H1 (cell line): ENCODE measurements around the gene NIM1K. TPM values are rescaled to one million over a fixed set of nuclear protein-coding genes. Genes with fewer than 3 reads are reported as not detected.

Experiments used
- CTCF ChIA-PET: fragments of 300-600 bp; sonication (Branson Sonifier 250); formaldehyde crosslinking; loops from one replicate; lab custom pipeline; 2021; ENCODE audit not compliant: partially characterized antibody; lab: Charles Lee
- POLR2A ChIA-PET: fragments of 300-600 bp; sonication (Branson Sonifier 250); formaldehyde crosslinking; loops from one replicate; lab custom pipeline; 2021; ENCODE audit warnings: inconsistent platforms; ENCODE audit not compliant: partially characterized antibody; lab: Charles Lee
- DNase-seq, 2 experiments: peaks; one replicate each; pipeline versions ENCODE4 v3.0.0 to v3.0.0-alpha.2; 2010 to 2022; ENCODE audit warnings: low spot score in 2 of 2, low read depth in 1 of 2, mixed read lengths in 1 of 2
- FAIRE-seq: peaks from 2 replicates; lab custom pipeline; 2011; peaks lifted over from hg19 to GRCh38; lab: Jason Lieb, UNC
- H2AFZ ChIP-seq: 2 replicates; pipeline ENCODE4 v1.8.1; 2012; ENCODE audit warnings: low read length, inconsistent platforms
- H2AK5ac ChIP-seq: 2 replicates; pipeline ENCODE4 v1.6.1; 2013; ENCODE audit warnings: low read depth, low read length
- H2BK120ac ChIP-seq: replicated peaks from 2 replicates; pipeline ENCODE3; 2013; ENCODE audit warnings: low read depth, low read length, inconsistent platforms
- H2BK12ac ChIP-seq: 2 replicates; pipeline ENCODE4 v1.6.1; 2013; ENCODE audit warnings: low read depth, low read length
- H2BK15ac ChIP-seq: 2 replicates; pipeline ENCODE4 v1.6.1; 2013; ENCODE audit warnings: low read length
- H2BK20ac ChIP-seq: 2 replicates; pipeline ENCODE4 v1.6.1; 2013; ENCODE audit warnings: low read length
- H2BK5ac ChIP-seq: 2 replicates; pipeline ENCODE4 v1.6.1; 2013; ENCODE audit warnings: low read depth, low read length
- H3K14ac ChIP-seq: 2 replicates; pipeline ENCODE4 v1.6.1; 2013; ENCODE audit warnings: inconsistent platforms; ENCODE audit not compliant: insufficient read length
- H3K18ac ChIP-seq: 2 replicates; pipeline ENCODE4 v1.6.1; 2013; ENCODE audit warnings: low read length; ENCODE audit errors: extremely low read depth
- H3K23ac ChIP-seq: 2 replicates; pipeline ENCODE4 v1.6.1; 2013; ENCODE audit warnings: inconsistent platforms; ENCODE audit not compliant: insufficient read length
- H3K23me2 ChIP-seq: 2 replicates; pipeline ENCODE4 v1.6.1; 2013; ENCODE audit warnings: low read depth, low read length
- H3K27ac ChIP-seq: 2 replicates; pipeline ENCODE4 v1.6.1; 2011; ENCODE audit warnings: low read depth, low read length, inconsistent platforms
- H3K27me3 ChIP-seq, 4 experiments: replicated peaks in 1 of 4; 1 replicate in 1 of 4; 2 replicates in 3 of 4; pipeline versions ENCODE4 v1.6.1 to v1.8.1; 2011 to 2013; ENCODE audit warnings: low read length in 3 of 4, mild to moderate bottlenecking in 3 of 4, inconsistent platforms in 2 of 4, mixed read lengths in 2 of 4, moderate library complexity in 1 of 4; ENCODE audit not compliant: control insufficient read depth in 3 of 4, insufficient read depth in 3 of 4; ENCODE audit errors: extremely low read depth in 1 of 4
- H3K36me3 ChIP-seq, 4 experiments: 2 replicates each; pipeline versions ENCODE4 v1.6.1 to v1.8.1; 2011 to 2013; ENCODE audit warnings: mild to moderate bottlenecking in 4 of 4, low read length in 3 of 4, moderate library complexity in 2 of 4, control low read depth in 1 of 4, inconsistent platforms in 1 of 4; ENCODE audit not compliant: insufficient read depth in 4 of 4, control insufficient read depth in 2 of 4
- H3K4ac ChIP-seq: replicated peaks from 2 replicates; pipeline ENCODE3; 2013; ENCODE audit warnings: low read length, low read depth, mixed read lengths, inconsistent platforms; ENCODE audit not compliant: insufficient read length
- H3K4me1 ChIP-seq, 4 experiments: replicated peaks in 1 of 4; 1 replicate in 1 of 4; 2 replicates in 3 of 4; pipeline versions ENCODE4 v1.6.1 to v1.8.1; 2011 to 2013; ENCODE audit warnings: low read length in 3 of 4, inconsistent platforms in 2 of 4, mixed read lengths in 1 of 4; ENCODE audit not compliant: insufficient read depth in 4 of 4, control insufficient read depth in 3 of 4
- H3K4me2 ChIP-seq, 2 experiments: 2 replicates each; pipeline versions ENCODE4 v1.6.1 to v1.8.1; 2011 to 2013; ENCODE audit warnings: low read depth in 2 of 2, low read length in 2 of 2, control low read depth in 1 of 2, inconsistent platforms in 1 of 2, mild to moderate bottlenecking in 1 of 2; ENCODE audit not compliant: insufficient read depth in 1 of 2
- H3K4me3 ChIP-seq, 4 experiments: fragments of 200-600, 300-600 bp in 1 of 4; sonication (generic), shearing (Covaris generic), sonication (Bioruptor Twin) in 1 of 4; 2 replicates each; pipeline versions ENCODE4 v1.5.1 to v1.8.1; 2011 to 2016; ENCODE audit warnings: low read length in 4 of 4, low read depth in 3 of 4, control low read depth in 2 of 4, inconsistent platforms in 2 of 4, mild to moderate bottlenecking in 2 of 4, mixed read lengths in 1 of 4, moderate library complexity in 1 of 4; ENCODE audit not compliant: insufficient read depth in 2 of 4; ENCODE audit errors: extremely low read depth in 1 of 4
- H3K56ac ChIP-seq: replicated peaks from 2 replicates; pipeline ENCODE3; 2013; ENCODE audit warnings: low read depth, mild to moderate bottlenecking, mixed read lengths, low read length, inconsistent platforms; ENCODE audit not compliant: insufficient read length
- H3K79me1 ChIP-seq: 2 replicates; pipeline ENCODE4 v1.6.1; 2013; ENCODE audit warnings: low read depth, low read length, control low read depth
- H3K79me2 ChIP-seq, 2 experiments: 2 replicates each; pipeline versions ENCODE4 v1.6.1 to v1.8.1; 2012 to 2013; ENCODE audit warnings: low read length in 2 of 2, mild to moderate bottlenecking in 2 of 2, inconsistent platforms in 1 of 2; ENCODE audit not compliant: insufficient read depth in 2 of 2, control insufficient read depth in 1 of 2
- H3K9ac ChIP-seq, 4 experiments: replicated peaks in 1 of 4; 1 replicate in 1 of 4; 2 replicates in 3 of 4; pipeline versions ENCODE4 v1.6.1 to v1.8.1; 2011 to 2013; ENCODE audit warnings: low read depth in 3 of 4, low read length in 3 of 4, control low read depth in 2 of 4, mild to moderate bottlenecking in 2 of 4, moderate library complexity in 2 of 4, inconsistent platforms in 1 of 4; ENCODE audit errors: extremely low read depth in 1 of 4
- H3K9me3 ChIP-seq, 2 experiments: 2 replicates each; pipeline versions ENCODE4 v1.6.1 to v1.8.1; 2012 to 2013; ENCODE audit warnings: mild to moderate bottlenecking in 2 of 2, moderate library complexity in 2 of 2, control low read depth in 1 of 2, inconsistent platforms in 1 of 2, low read depth in 1 of 2, low read length in 1 of 2, mixed read lengths in 1 of 2; ENCODE audit not compliant: insufficient read depth in 2 of 2
- H4K20me1 ChIP-seq, 2 experiments: replicated peaks in 1 of 2; 2 replicates each; pipeline versions ENCODE3 to v1.8.1; 2011 to 2013; ENCODE audit warnings: inconsistent platforms in 2 of 2, low read length in 2 of 2, mild to moderate bottlenecking in 1 of 2; ENCODE audit not compliant: insufficient read depth in 2 of 2, control insufficient read depth in 1 of 2
- H4K5ac ChIP-seq: 2 replicates; pipeline ENCODE4 v1.6.1; 2013; ENCODE audit warnings: low read length, low read depth, mixed read lengths, inconsistent platforms; ENCODE audit not compliant: insufficient read length
- H4K8ac ChIP-seq: 2 replicates; pipeline ENCODE4 v1.8.0; 2013; ENCODE audit warnings: mild to moderate bottlenecking, moderate library complexity, low read length, inconsistent platforms; ENCODE audit not compliant: insufficient read depth; ENCODE audit errors: extremely low read depth
- H4K91ac ChIP-seq: replicated peaks from 2 replicates; pipeline ENCODE3; 2013; ENCODE audit warnings: low read length, mixed read lengths, inconsistent platforms; ENCODE audit not compliant: insufficient read length
- CHD1 ChIP-seq: IDR thresholded peaks from 2 replicates; pipeline ENCODE4 v1.6.1; 2012; ENCODE audit warnings: low read depth, low read length, improper control_type of control experiment
- CHD2 ChIP-seq: IDR thresholded peaks from 2 replicates; pipeline ENCODE4 v1.6.1; 2012; ENCODE audit warnings: low read length, improper control_type of control experiment
- GTF2F1 ChIP-seq: IDR thresholded peaks from 2 replicates; pipeline ENCODE4 v1.6.1; 2012; ENCODE audit warnings: low read depth, low read length, improper control_type of control experiment, borderline replicate concordance
- JUN ChIP-seq: IDR thresholded peaks from 2 replicates; pipeline ENCODE4 v1.6.1; 2011; ENCODE audit warnings: low read depth, mild to moderate bottlenecking, improper control_type of control experiment, low read length
- MAFK ChIP-seq: IDR thresholded peaks from 2 replicates; pipeline ENCODE4 v1.6.1; 2012; ENCODE audit warnings: low read depth, mild to moderate bottlenecking, improper control_type of control experiment, low read length
- POLR2AphosphoS5 ChIP-seq: IDR thresholded peaks from 2 replicates; pipeline ENCODE4 v1.6.1; 2011; ENCODE audit warnings: low read depth, low read length
- RXRA ChIP-seq: IDR thresholded peaks from 2 replicates; pipeline ENCODE4 v1.6.1; 2011; ENCODE audit warnings: low read depth, mild to moderate bottlenecking, low read length, moderate library complexity; ENCODE audit not compliant: insufficient read depth
- SIX5 ChIP-seq: IDR thresholded peaks from 2 replicates; pipeline ENCODE4 v1.6.1; 2011; ENCODE audit warnings: mild to moderate bottlenecking, low read depth, low read length
- SP2 ChIP-seq: IDR thresholded peaks from 2 replicates; pipeline ENCODE4 v1.6.1; 2012; ENCODE audit warnings: mild to moderate bottlenecking, low read length, inconsistent platforms
- USF2 ChIP-seq: IDR thresholded peaks from 2 replicates; pipeline ENCODE4 v1.6.1; 2011; ENCODE audit warnings: low read length, improper control_type of control experiment
- WGBS, 2 experiments: shearing (Covaris generic) in 1 of 2; methylation state at CpG; one replicate each; pipeline versions ENCODE4 v1.1.6 to v1.1.7; 2013 to 2015; ENCODE audit warnings: low lambda C conversion rate in 2 of 2, mixed read lengths in 2 of 2, inconsistent platforms in 1 of 2, low coverage in 1 of 2, missing lambda C conversion rate in 1 of 2; ENCODE audit not compliant: insufficient replicate concordance in 2 of 2, insufficient coverage in 1 of 2, insufficient read length in 1 of 2; ENCODE audit errors: extremely low coverage in 1 of 2, missing lambda C conversion rate in 1 of 2; 5-methylcytosine and 5-hydroxymethylcytosine counted together
- polyA plus RNA-seq, 7 experiments: library from polyadenylated mRNA; depleted of rRNA in 3 of 7; stranded (reverse) in 5 of 7; unstranded in 2 of 7; fragments of >200 nt in 5 of 7; fragments of 200-250 nt in 2 of 7; gene quantifications; 1 replicate in 5 of 7; 2 replicates in 1 of 7; 4 replicates in 1 of 7; pipeline versions ENCODE4 v1.2.1 to v1.2.3, GENCODE V29; 2011 to 2013; ENCODE audit warnings: missing spikeins in 2 of 7, mixed read lengths in 2 of 7
- total RNA-seq: library from RNA; stranded (reverse); fragmentation: NEBNext Ultra II Directional; extraction: Animal tissue kit (Norgen Biotek cat#: 25700); gene quantifications from 2 replicates; pipeline ENCODE4 v1.2.1, GENCODE V29; 2021

The NIM1K gene
- total and polyA plus RNA-seq, 2 of the 8 experiments (the other 6 are each of a cell fraction or from before 2014, with no cell fraction given), result not detected

GRCh38 chr5:43316421-43316820 lies 124.4 kb downstream of the NIM1K start:
- Histone ChIP-seq H2BK120ac (no peak overlapping the region), H4K8ac (no peak overlapping the region), H3K27ac (no peak overlapping the region), H4K20me1 (peaks cover 5 to 13% of the 10 kb centered on the region in 2 experiments), H3K9me3 (no peaks in the 10 kb centered on the region), H3K4me1 (peaks cover 0 to 7% (median 5%) of the 10 kb centered on the region in 4 experiments; a peak in 5 of 7 replicates), H3K4me3 (no peak overlapping the region)
- TF ChIP-seq RXRA (no peak), JUN (no peak), SP2 (no peak), GTF2F1 (no peak), USF2 (no peak), SIX5 (no peak), CHD1 (no peak), MAFK (no peak), POLR2AphosphoS5 (no peak), CHD2 (no peak)
- TF ChIP-seq, all 59 proteins: peak for 0
- Histone ChIP-seq H3K23ac (no peak overlapping the region), H3K27me3 (no peaks in the 10 kb centered on the region), H3K79me1 (no peaks in the 10 kb centered on the region), H3K79me2 (peaks cover 15 to 18% of the 10 kb centered on the region in 2 experiments), H2AK5ac (no peak overlapping the region), H3K14ac (no peak overlapping the region), H3K23me2 (peaks cover 2% of the 10 kb centered on the region), H4K5ac (no peak overlapping the region), H3K36me3 (peaks cover 0 to 6% (median 0%) of the 10 kb centered on the region in 4 experiments; a peak in 1 of 8 replicates), H3K4me2 (no peak overlapping the region), H2AFZ (no peak overlapping the region), H3K9ac (no peak overlapping the region), H2BK5ac (no peak overlapping the region), H3K18ac (no peak overlapping the region), H2BK20ac (no peak overlapping the region), H3K4ac (no peak overlapping the region), H2BK15ac (no peak overlapping the region), H3K56ac (no peak overlapping the region), H2BK12ac (no peak overlapping the region), H4K91ac (no peak overlapping the region)
- FAIRE-seq, result no peak
- POLR2A ChIA-PET, result interaction anchor here (1.6 kb wide), 1 partner anchor 10 kb away, joined by 3 read pairs; no protein-coding TSS in a partner anchor
- CTCF ChIA-PET, result interaction anchor here (0.8 to 1.5 kb wide), 2 partner anchors 22 to 83 kb away, joined by 3 to 4 read pairs; no protein-coding TSS in a partner anchor
- no peak for DNase-seq
- 87% methylated on average over 5 of the region's 5 CpGs; no CpG with 5 or more reads in 1 of the 2 experiments for WGBS, 2 experiments
